Vagina (tissue), 2 donors: ENCODE data around the gene ANAPC7.

Experiments used
- POLR2A ChIP-seq, 2 donors: fragments of 450-650 bp; IDR thresholded peaks; one replicate each; pipeline ENCODE4 v1.6.1; 2017; ENCODE audit warnings: antibody characterized with exemption in 2 of 2, mild to moderate bottlenecking in 2 of 2, moderate library complexity in 2 of 2
- POLR2AphosphoS5 ChIP-seq, 2 donors: sonication (generic); formaldehyde crosslinking; IDR thresholded peaks; one replicate each; pipeline ENCODE4 v1.9.0; 2017; ENCODE audit warnings: antibody characterized with exemption in 2 of 2, mild to moderate bottlenecking in 2 of 2, low read depth in 1 of 2; ENCODE audit not compliant: insufficient read depth in 1 of 2
- TF ChIP-seq, protein P1 (sequence below), 3 experiments: fragments of 450-650 bp in 2 of 3; fragments of 200-600 bp in 1 of 3; sonication (generic) in 1 of 3; IDR thresholded peaks; one replicate each; pipeline ENCODE4 v1.5.1; 2017 to 2019; ENCODE audit warnings: antibody characterized with exemption in 3 of 3, mild to moderate bottlenecking in 2 of 3, moderate library complexity in 2 of 3

DNA sequence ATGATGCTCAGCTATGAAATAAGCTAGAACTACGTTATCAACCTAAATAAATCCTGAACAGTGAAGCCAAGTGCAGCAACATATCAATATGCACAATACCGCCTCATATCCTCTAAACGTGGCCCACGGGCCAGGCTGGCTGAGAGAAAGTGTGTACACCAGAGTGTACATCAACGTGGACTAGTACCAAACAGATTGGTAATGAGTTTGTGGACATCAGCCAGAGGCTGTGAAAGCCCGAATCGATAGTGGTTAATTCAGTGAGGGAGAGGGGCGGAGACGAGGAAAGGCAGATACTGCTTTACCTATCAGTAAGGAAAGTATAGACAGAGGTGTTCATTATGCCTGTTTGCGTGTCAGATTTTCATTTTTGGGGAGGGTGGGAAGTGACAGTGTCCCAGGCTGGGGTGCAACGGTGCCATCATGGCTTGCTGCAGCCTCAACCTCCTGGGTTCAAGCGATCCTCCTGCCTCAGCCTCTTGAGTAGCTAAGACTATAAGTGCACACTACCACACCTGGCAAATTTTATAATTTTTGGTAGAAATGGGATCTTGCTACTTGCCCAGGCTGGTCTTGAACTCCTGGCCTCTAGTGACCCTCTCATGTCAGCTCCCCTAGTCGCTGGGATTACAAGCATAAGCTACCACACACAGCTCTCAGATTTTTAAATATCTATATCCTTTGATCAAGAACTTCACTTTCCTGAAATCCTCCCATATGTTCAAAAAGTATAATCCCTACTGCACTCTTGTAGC is 50.1 kb downstream of the ANAPC7 start:
- TF ChIP-seq, protein P1, sequence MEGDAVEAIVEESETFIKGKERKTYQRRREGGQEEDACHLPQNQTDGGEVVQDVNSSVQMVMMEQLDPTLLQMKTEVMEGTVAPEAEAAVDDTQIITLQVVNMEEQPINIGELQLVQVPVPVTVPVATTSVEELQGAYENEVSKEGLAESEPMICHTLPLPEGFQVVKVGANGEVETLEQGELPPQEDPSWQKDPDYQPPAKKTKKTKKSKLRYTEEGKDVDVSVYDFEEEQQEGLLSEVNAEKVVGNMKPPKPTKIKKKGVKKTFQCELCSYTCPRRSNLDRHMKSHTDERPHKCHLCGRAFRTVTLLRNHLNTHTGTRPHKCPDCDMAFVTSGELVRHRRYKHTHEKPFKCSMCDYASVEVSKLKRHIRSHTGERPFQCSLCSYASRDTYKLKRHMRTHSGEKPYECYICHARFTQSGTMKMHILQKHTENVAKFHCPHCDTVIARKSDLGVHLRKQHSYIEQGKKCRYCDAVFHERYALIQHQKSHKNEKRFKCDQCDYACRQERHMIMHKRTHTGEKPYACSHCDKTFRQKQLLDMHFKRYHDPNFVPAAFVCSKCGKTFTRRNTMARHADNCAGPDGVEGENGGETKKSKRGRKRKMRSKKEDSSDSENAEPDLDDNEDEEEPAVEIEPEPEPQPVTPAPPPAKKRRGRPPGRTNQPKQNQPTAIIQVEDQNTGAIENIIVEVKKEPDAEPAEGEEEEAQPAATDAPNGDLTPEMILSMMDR (IDR thresholded peaks at IDR 0.05): no peak
- TF ChIP-seq POLR2AphosphoS5 (IDR thresholded peaks at IDR 0.05; ENCODE audit: insufficient read depth in 1 of 2, low read depth in 1 of 2) (no peak), POLR2A (IDR thresholded peaks at IDR 0.05) (no peak)
